Muscle of leg (tissue), 11 donors: ENCODE data around the gene TAS2R4. TPM values are rescaled to one million over a fixed set of nuclear protein-coding genes. Genes with fewer than 3 reads are reported as not detected.
"Not testable (repeated sequence)": the region's sequence is repeated elsewhere in the genome, so short reads cannot be mapped to it uniquely, and the experiment has no call there.

ENCODE experiments used
- DNase-seq: peaks from one replicate; pipeline ENCODE4 v3.0.0; 2013
- H3K27ac ChIP-seq: one replicate; pipeline ENCODE4 v1.5.1; 2013; ENCODE audit warnings: mild to moderate bottlenecking, low read length, control low read depth
- H3K27me3 ChIP-seq: one replicate; pipeline ENCODE4 v1.6.1; 2013; ENCODE audit warnings: low read length; ENCODE audit not compliant: control insufficient read depth, insufficient read depth
- H3K36me3 ChIP-seq: one replicate; pipeline ENCODE4 v1.6.1; 2013; ENCODE audit warnings: low read length; ENCODE audit not compliant: control insufficient read depth, insufficient read depth
- H3K4me1 ChIP-seq: one replicate; pipeline ENCODE4 v1.6.1; 2013; ENCODE audit warnings: low read length; ENCODE audit not compliant: control insufficient read depth, insufficient read depth
- H3K4me3 ChIP-seq: one replicate; pipeline ENCODE4 v1.5.1; 2013; ENCODE audit warnings: low read length, control low read depth
- H3K9me3 ChIP-seq: replicated peaks from 2 replicates; pipeline ENCODE4 v1.6.1; 2013; ENCODE audit warnings: low read depth, low read length; ENCODE audit not compliant: control insufficient read depth
- WGBS: methylation state at CpG from one replicate; pipeline ENCODE4 v1.1.5; 2013; ENCODE audit warnings: missing lambda C conversion rate; ENCODE audit not compliant: insufficient coverage; 5-methylcytosine and 5-hydroxymethylcytosine counted together
- polyA plus RNA-seq, 8 donors: library from polyadenylated mRNA; unstranded; fragments of 120-200 nt; gene quantifications; one replicate each; pipeline versions ENCODE4 v1.2.1 to v1.2.3, GENCODE V29; 2013; ENCODE audit warnings: inconsistent platforms in 1 of 8, low replicate concordance in 1 of 8; ENCODE audit not compliant: insufficient read length in 8 of 8, insufficient read depth in 1 of 8
- total RNA-seq: library from RNA; stranded (reverse); fragments of 120-200 nt; gene quantifications from one replicate; pipeline ENCODE4 v1.2.4, GENCODE V29; 2013

The TAS2R4 gene
- total and polyA plus RNA-seq, 9 donors, result 0.26 to 2.2 (median 0.97) TPM

GRCh38 chr7:141744131-141744530, 32.3 kb upstream of the TAS2R4 start:
- no peak for DNase-seq
- H3K27ac ChIP-seq, result no peak overlapping the region
- H3K36me3 ChIP-seq, result peaks cover 35% of the 10 kb centered on the region
- no peak overlapping the region for H3K4me3 ChIP-seq
- H3K4me1 ChIP-seq, result no peaks in the 10 kb centered on the region
- no peaks in the 10 kb centered on the region for H3K27me3 ChIP-seq
- no peaks in the 10 kb centered on the region for H3K9me3 ChIP-seq
- 89% methylated on average over 1 of the region's 2 CpGs for WGBS

GRCh38 chr7:141748396-141748795, 28.1 kb upstream of the TAS2R4 start:
- peaks cover 22% of the 10 kb centered on the region for H3K9me3 ChIP-seq
- no peaks in the 10 kb centered on the region for H3K4me1 ChIP-seq
- peaks cover 61% of the 10 kb centered on the region for H3K36me3 ChIP-seq
- H3K27ac ChIP-seq, result no peak overlapping the region
- DNase-seq, result no peak
- no peaks in the 10 kb centered on the region for H3K27me3 ChIP-seq
- no peak overlapping the region for H3K4me3 ChIP-seq
- WGBS, result no CpG with 5 or more reads among the region's 2 CpGs

- Histone ChIP-seq H3K36me3 (peaks cover 60% of the 10 kb centered on the region), H3K9me3 (peaks cover 22% of the 10 kb centered on the region)
- H3K27ac ChIP-seq, H3K27me3 ChIP-seq, DNase-seq, H3K4me1 ChIP-seq, H3K4me3 ChIP-seq: not testable (repeated sequence)
- 98% methylated on average over 6 of the region's 10 CpGs for WGBS
Measured at GRCh38 chr7:141751904-141752303, 24.6 kb upstream of the TAS2R4 start.

GRCh38 chr7:141752634-141753033, 23.8 kb upstream of the TAS2R4 start:
- Histone ChIP-seq H3K36me3 (peaks cover 64% of the 10 kb centered on the region), H3K27me3 (no peaks in the 10 kb centered on the region), H3K9me3 (peaks cover 22% of the 10 kb centered on the region), H3K4me1 (no peaks in the 10 kb centered on the region), H3K27ac (no peak overlapping the region), H3K4me3 (no peak overlapping the region)
- DNase-seq, result no peak
- WGBS, result 96% methylated on average over 9 of the region's 13 CpGs

- H3K36me3 ChIP-seq, result peaks cover 60% of the 10 kb centered on the region
- H3K4me1 ChIP-seq, result no peaks in the 10 kb centered on the region
- H3K4me3 ChIP-seq, result no peak overlapping the region
- no peak overlapping the region for H3K27ac ChIP-seq
- DNase-seq, result no peak
- 92% methylated on average over 4 of the region's 6 CpGs for WGBS
- no peaks in the 10 kb centered on the region for H3K27me3 ChIP-seq
- H3K9me3 ChIP-seq, result peaks cover 22% of the 10 kb centered on the region
Measured at GRCh38 chr7:141754939-141755338, 21.5 kb upstream of the TAS2R4 start.

- H3K27me3 ChIP-seq, result no peaks in the 10 kb centered on the region
- no peaks in the 10 kb centered on the region for H3K9me3 ChIP-seq
- H3K4me1 ChIP-seq, result no peaks in the 10 kb centered on the region
- DNase-seq, result no peak
- H3K36me3 ChIP-seq, result peaks cover 31% of the 10 kb centered on the region
- 100% methylated on average over 3 of the region's 3 CpGs for WGBS
- H3K27ac ChIP-seq, result no peak within 1 kb of the TSS
- no peak within 1 kb of the TSS for H3K4me3 ChIP-seq
Measured at GRCh38 chr7:141763797-141764196, 12.7 kb upstream of the TAS2R4 start, which contains the start of gene TAS2R3. TAS2R3 (plus strand) TSS chr7:141764097; CDS start chr7:141764159, 62 bp downstream.

GRCh38 chr7:141770083-141770583, 6.3 kb upstream of the TAS2R4 start:
- not testable (repeated sequence) for H3K4me3 ChIP-seq, H3K4me1 ChIP-seq, H3K27ac ChIP-seq, H3K36me3 ChIP-seq, DNase-seq, H3K27me3 ChIP-seq, H3K9me3 ChIP-seq
- WGBS, result no CpG with 5 or more reads among the region's 3 CpGs

- no peaks in the 10 kb centered on the region for H3K27me3 ChIP-seq
- no peaks in the 10 kb centered on the region for H3K9me3 ChIP-seq
- H3K27ac ChIP-seq, result no peak overlapping the region
- peak; percentile 45 for DNase-seq
- no peaks in the 10 kb centered on the region for H3K4me1 ChIP-seq
- H3K36me3 ChIP-seq, result peaks cover 8% of the 10 kb centered on the region
- no peak overlapping the region for H3K4me3 ChIP-seq
- 71% methylated on average over 9 of the region's 13 CpGs for whole genome bisulfite sequencing
Measured at GRCh38 chr7:141785706-141786552, 9.5 kb downstream of the TAS2R4 start.

- DNase-seq, result no peak
- H3K27me3 ChIP-seq, result no peaks in the 10 kb centered on the region
- peaks cover 9% of the 10 kb centered on the region for H3K36me3 ChIP-seq
- WGBS, result 100% methylated on average over 1 of the region's 2 CpGs
- H3K4me3 ChIP-seq, result no peak overlapping the region
- no peaks in the 10 kb centered on the region for H3K4me1 ChIP-seq
- H3K9me3 ChIP-seq, result no peaks in the 10 kb centered on the region
- H3K27ac ChIP-seq, result no peak overlapping the region
Measured at GRCh38 chr7:141788296-141788695, 11.8 kb downstream of the TAS2R4 start.

- H3K36me3 ChIP-seq, result peaks cover 9% of the 10 kb centered on the region
- 100% methylated on average over 1 of the region's 5 CpGs for WGBS
- no peaks in the 10 kb centered on the region for H3K27me3 ChIP-seq
- H3K9me3 ChIP-seq, result no peaks in the 10 kb centered on the region
- H3K4me3 ChIP-seq, result no peak within 1 kb of the TSS
- no peak for DNase-seq
- no peaks in the 10 kb centered on the region for H3K4me1 ChIP-seq
- H3K27ac ChIP-seq, result no peak within 1 kb of the TSS
Measured at GRCh38 chr7:141789917-141790316, 13.4 kb downstream of the TAS2R4 start, which contains the start of gene TAS2R5. TAS2R5 (plus strand) TSS chr7:141790217; CDS start chr7:141790362, 145 bp downstream.
